B cell (primary cell): Measurements from ENCODE around the gene VIPR2. TPM values are rescaled to one million over a fixed set of nuclear protein-coding genes. Genes with fewer than 3 reads are reported as not detected.

Experiments
- ATAC-seq: fragments of 200-7000 bp; cut with Tn5 transposase; one replicate; pipeline ENCODE4 v1.10.0; 2021; ENCODE audit warnings: low read depth, mild to moderate bottlenecking, moderate number of reproducible peaks, moderate library complexity
- CTCF ChIA-PET: fragments of 350-600 bp; sonication (Branson Sonifier 250); formaldehyde crosslinking; loops from one replicate; lab custom pipeline; 2021; ENCODE audit warnings: antibody characterized with exemption, inconsistent platforms; lab: Charles Lee
- POLR2A ChIA-PET: fragments of 350-600 bp; sonication (Branson Sonifier 250); formaldehyde crosslinking; loops from one replicate; lab custom pipeline; 2021; ENCODE audit warnings: antibody characterized with exemption; lab: Charles Lee
- DNase-seq: peaks from one replicate; pipeline ENCODE4 v3.0.0; 2013
- H2AFZ ChIP-seq: 2 replicates; pipeline ENCODE4 v1.6.1; 2012; ENCODE audit warnings: mild to moderate bottlenecking, low read depth, low read length; ENCODE audit not compliant: insufficient read depth, poor library complexity, severe bottlenecking
- H3K27ac ChIP-seq, 2 donors: 1 replicate in 1 of 2; 2 replicates in 1 of 2; pipeline ENCODE4 v1.5.1; 2012 to 2013; ENCODE audit warnings: low read length in 2 of 2, mild to moderate bottlenecking in 2 of 2, moderate library complexity in 1 of 2
- H3K27me3 ChIP-seq, 4 experiments: fragments of 200-600 bp in 1 of 4; sonication (generic) in 1 of 4; replicated peaks in 1 of 4; 1 replicate in 2 of 4; 2 replicates in 2 of 4; pipeline versions ENCODE4 v1.6.1 to v1.7.0; 2013 to 2016; ENCODE audit warnings: low read length in 3 of 4, mild to moderate bottlenecking in 2 of 4, mixed read lengths in 1 of 4, moderate library complexity in 1 of 4; ENCODE audit not compliant: insufficient read depth in 4 of 4, control insufficient read depth in 3 of 4; ENCODE audit errors: control extremely low read depth in 1 of 4
- H3K36me3 ChIP-seq, 2 experiments: replicated peaks in 1 of 2; 1 replicate in 1 of 2; 2 replicates in 1 of 2; pipeline versions ENCODE4 v1.6.1 to v1.7.1; 2013; ENCODE audit warnings: low read length in 1 of 2; ENCODE audit not compliant: insufficient read depth in 2 of 2, control insufficient read depth in 1 of 2; ENCODE audit errors: control extremely low read depth in 1 of 2, extremely low read depth in 1 of 2
- H3K4me1 ChIP-seq, 2 donors: fragments of 200-600 bp in 1 of 2; sonication (generic) in 1 of 2; 1 replicate in 1 of 2; 2 replicates in 1 of 2; pipeline versions ENCODE4 v1.5.1 to v1.6.1; 2013 to 2017; ENCODE audit warnings: low read length in 2 of 2; ENCODE audit not compliant: control insufficient read depth in 2 of 2, insufficient read depth in 2 of 2
- H3K4me2 ChIP-seq: replicated peaks from 2 replicates; pipeline ENCODE3; 2012; ENCODE audit warnings: mild to moderate bottlenecking, low read depth, low read length; ENCODE audit not compliant: poor library complexity, severe bottlenecking
- H3K4me3 ChIP-seq, 5 experiments: fragments of 200-600 bp in 1 of 5; sonication (generic) in 1 of 5; 1 replicate in 3 of 5; 2 replicates in 2 of 5; pipeline versions ENCODE4 v1.5.1 to v1.7.0; 2011 to 2016; ENCODE audit warnings: low read length in 4 of 5, mild to moderate bottlenecking in 4 of 5, low read depth in 2 of 5, control low read depth in 1 of 5, moderate library complexity in 1 of 5; ENCODE audit not compliant: insufficient read depth in 1 of 5; ENCODE audit errors: control extremely low read depth in 1 of 5, extremely low read depth in 1 of 5
- H3K79me2 ChIP-seq: fragments of 200-600 bp; sonication (generic); one replicate; pipeline ENCODE4 v1.6.0; 2016; ENCODE audit warnings: low read length; ENCODE audit not compliant: control insufficient read depth, insufficient read depth
- H3K9ac ChIP-seq: fragments of 200-600 bp; sonication (generic); 2 replicates; pipeline ENCODE4 v1.6.1; 2017; ENCODE audit warnings: mild to moderate bottlenecking, low read length, moderate library complexity
- H3K9me3 ChIP-seq, 3 donors: one replicate each; pipeline versions ENCODE4 v1.6.1 to v1.7.1; 2013; ENCODE audit warnings: low read length in 2 of 3; ENCODE audit not compliant: control insufficient read depth in 2 of 3, insufficient read depth in 1 of 3; ENCODE audit errors: control extremely low read depth in 1 of 3
- H4K20me1 ChIP-seq: 2 replicates; pipeline ENCODE4 v1.6.0; 2012; ENCODE audit warnings: mild to moderate bottlenecking, low read length; ENCODE audit not compliant: insufficient read depth, control insufficient read depth, poor library complexity, severe bottlenecking
- H3K27ac Mint-ChIP-seq: one replicate; pipeline ENCODE4 v1.8.0; 2021; ENCODE audit warnings: mixed read lengths
- H3K27me3 Mint-ChIP-seq: one replicate; pipeline ENCODE4 v1.8.0; 2021; ENCODE audit warnings: mixed read lengths
- H3K4me1 Mint-ChIP-seq: one replicate; pipeline ENCODE4 v1.8.0; 2021; ENCODE audit warnings: mixed read lengths
- H3K4me3 Mint-ChIP-seq: one replicate; pipeline ENCODE4 v1.8.0; 2021; ENCODE audit warnings: mixed read lengths
- H3K9me3 Mint-ChIP-seq: one replicate; pipeline ENCODE4 v1.8.0; 2022; ENCODE audit warnings: mixed read lengths; ENCODE audit not compliant: insufficient read depth
- CTCF ChIP-seq: fragments of 200-600 bp; IDR thresholded peaks from one replicate; pipeline ENCODE4 v1.8.0; 2022; ENCODE audit warnings: antibody characterized with exemption, mild to moderate bottlenecking
- EZH2 ChIP-seq: IDR thresholded peaks from 2 replicates; pipeline ENCODE4 v1.6.1; 2012; ENCODE audit warnings: borderline replicate concordance, low read depth, mild to moderate bottlenecking, moderate library complexity, low read length; ENCODE audit not compliant: insufficient read depth, poor library complexity, severe bottlenecking
- WGBS: methylation state at CpG from one replicate; pipeline ENCODE4 v1.1.5; 2013; ENCODE audit warnings: missing lambda C conversion rate; ENCODE audit not compliant: insufficient coverage; 5-methylcytosine and 5-hydroxymethylcytosine counted together
- intact Hi-C: fragments of 100-400 bp; cut with micrococcal nuclease; formaldehyde crosslinking; loops from one replicate; pipeline ENCODE4 v1.10.0; 2022
- polyA plus RNA-seq: library from polyadenylated mRNA; depleted of rRNA; stranded (reverse); fragments of >200 nt; gene quantifications from 2 replicates; pipeline ENCODE4 v1.2.3, GENCODE V29; 2012
- total RNA-seq, 2 donors: library from RNA; stranded (reverse); fragments of 120-200 nt in 1 of 2; gene quantifications; 1 replicate in 1 of 2; 2 replicates in 1 of 2; pipeline versions ENCODE4 v1.2.3 to v1.2.4, GENCODE V29; 2013 to 2022

The VIPR2 gene
- total and polyA plus RNA-seq, 2 donors (not counting 1 experiment from before 2014, with no cell fraction given) = not detected

GRCh38 chr7:159153511-159153910, 8.8 kb upstream of the VIPR2 start:
- 95% methylated on average over 7 of the region's 9 CpGs for WGBS
- intact Hi-C loops = no loop called here
- no peaks in the 10 kb centered on the region for H3K4me1 Mint-ChIP-seq
- peaks cover 2% of the 10 kb centered on the region for H3K27me3 Mint-ChIP-seq
- no peaks in the 10 kb centered on the region for H3K9me3 Mint-ChIP-seq
- POLR2A ChIA-PET = no interaction called here
- no peak for DNase-seq
- no peak overlapping the region for H3K4me3 Mint-ChIP-seq
- H3K27ac Mint-ChIP-seq = no peak overlapping the region
- Histone ChIP-seq H3K4me2 (no peak overlapping the region), H3K27ac (no peak overlapping the region), H2AFZ (no peak overlapping the region), H3K9ac (no peak overlapping the region), H3K27me3 (no peaks in the 10 kb centered on the region), H3K79me2 (no peaks in the 10 kb centered on the region), H3K9me3 (peaks cover 0 to 3% (median 0%) of the 10 kb centered on the region in 3 donors), H3K36me3 (no peaks in the 10 kb centered on the region), H3K4me1 (no peaks in the 10 kb centered on the region), H4K20me1 (no peaks in the 10 kb centered on the region), H3K4me3 (no peak overlapping the region)
- CTCF ChIA-PET = no interaction called here
- no peak for ATAC-seq
- TF ChIP-seq EZH2 (no peak), CTCF (no peak)

DNA sequence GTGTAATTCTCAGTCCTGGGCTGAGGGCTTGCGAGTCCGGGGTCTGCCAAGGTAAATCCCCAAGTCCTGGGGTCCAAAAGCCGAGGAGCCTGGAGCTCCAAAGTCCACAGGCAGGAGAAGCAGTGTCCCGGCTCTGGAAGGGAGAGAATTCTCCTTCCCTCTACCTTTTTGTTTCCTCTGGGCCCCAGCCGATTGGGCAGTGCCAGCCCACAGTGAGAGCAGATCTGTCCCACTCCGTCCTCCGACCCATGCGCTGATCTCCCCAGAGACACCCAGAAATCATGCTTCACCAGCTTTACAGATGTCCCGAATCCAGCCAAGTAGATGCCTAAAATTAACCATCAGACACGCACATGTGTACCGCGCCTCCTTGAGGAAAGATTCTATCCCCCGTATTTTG, 8.1 kb upstream of the VIPR2 start:
- intact Hi-C loops = no loop called here
- Histone ChIP-seq H3K27me3 (no peaks in the 10 kb centered on the region), H4K20me1 (no peaks in the 10 kb centered on the region), H3K79me2 (no peaks in the 10 kb centered on the region), H3K4me1 (no peaks in the 10 kb centered on the region), H3K9me3 (peaks cover 0 to 3% (median 0%) of the 10 kb centered on the region in 3 donors), H3K27ac (no peak overlapping the region), H3K4me2 (no peak overlapping the region), H3K9ac (no peak overlapping the region), H3K4me3 (no peak overlapping the region), H2AFZ (no peak overlapping the region), H3K36me3 (no peaks in the 10 kb centered on the region)
- CTCF ChIA-PET = no interaction called here
- POLR2A ChIA-PET = no interaction called here
- Mint-ChIP-seq H3K9me3 (no peaks in the 10 kb centered on the region), H3K27me3 (peaks cover 9% of the 10 kb centered on the region), H3K27ac (no peak overlapping the region), H3K4me1 (no peaks in the 10 kb centered on the region), H3K4me3 (no peak overlapping the region)
- DNase-seq (no peak), ATAC-seq (no peak)
- TF ChIP-seq EZH2 (no peak), CTCF (no peak)
- WGBS = 87% methylated on average over 10 of the region's 13 CpGs
